ENCODE data around the gene TTC39A.

- TF ChIP-seq CTCF (IDR thresholded peaks at IDR 0.05; ENCODE audit: low read length) (no peak), EZH2 (IDR thresholded peaks at IDR 0.05; ENCODE audit: borderline replicate concordance, low read length) (no peak)
Observed at GRCh38 chr1:51290489-51290847, 39.9 kb downstream of the TTC39A start.
